Neutrophil (primary cell): Measurements from ENCODE around the gene KRT8.

ENCODE experiments used
- H3K27ac ChIP-seq: fragments of 200-600 bp; sonication (generic); 2 replicates; pipeline ENCODE4 v1.5.1; 2016; ENCODE audit warnings: mild to moderate bottlenecking, moderate library complexity
- H3K27me3 ChIP-seq: fragments of 200-600 bp; sonication (generic); 2 replicates; pipeline ENCODE4 v1.6.0; 2016; ENCODE audit warnings: mild to moderate bottlenecking
- H3K36me3 ChIP-seq: fragments of 200-600 bp; sonication (generic); 2 replicates; pipeline ENCODE4 v1.5.1; 2017
- H3K4me1 ChIP-seq, 2 experiments: fragments of 200-600 bp in 1 of 2; sonication (generic) in 1 of 2; 1 replicate in 1 of 2; 2 replicates in 1 of 2; pipeline versions ENCODE4 v1.5.1 to v1.6.1; 2013 to 2016; ENCODE audit warnings: low read depth in 1 of 2, low read length in 1 of 2, mild to moderate bottlenecking in 1 of 2, moderate library complexity in 1 of 2; ENCODE audit not compliant: control insufficient read depth in 1 of 2, insufficient read depth in 1 of 2
- H3K4me3 ChIP-seq, 2 experiments: fragments of 200-600 bp in 1 of 2; sonication (generic) in 1 of 2; 1 replicate in 1 of 2; 2 replicates in 1 of 2; pipeline ENCODE4 v1.5.1; 2013 to 2016; ENCODE audit warnings: low read depth in 1 of 2, low read length in 1 of 2, mild to moderate bottlenecking in 1 of 2, moderate library complexity in 1 of 2
- H3K9me3 ChIP-seq: fragments of 200-600 bp; sonication (generic); 2 replicates; pipeline ENCODE4 v1.5.1; 2016
- CTCF ChIP-seq: fragments of 200-600 bp; sonication (generic); IDR thresholded peaks from 2 replicates; pipeline ENCODE4 v1.5.1; 2016; ENCODE audit warnings: antibody characterized with exemption

The KRT8 gene

GRCh38 chr12:52896190-52897100, 8.4 kb downstream of the KRT8 start:
- H3K36me3 ChIP-seq = no peaks in the 10 kb centered on the region
- H3K9me3 ChIP-seq = no peaks in the 10 kb centered on the region
- no peaks in the 10 kb centered on the region for H3K4me1 ChIP-seq
- no peak overlapping the region for H3K4me3 ChIP-seq
- H3K27ac ChIP-seq = no peak overlapping the region
- TF ChIP-seq CTCF = no peak
- H3K27me3 ChIP-seq = no peaks in the 10 kb centered on the region

- no peaks in the 10 kb centered on the region for H3K36me3 ChIP-seq
- H3K27ac ChIP-seq = no peak overlapping the region
- no peaks in the 10 kb centered on the region for H3K27me3 ChIP-seq
- no peaks in the 10 kb centered on the region for H3K4me1 ChIP-seq
- TF ChIP-seq CTCF = no peak
- no peaks in the 10 kb centered on the region for H3K9me3 ChIP-seq
- H3K4me3 ChIP-seq = no peak overlapping the region
These were observed 9.1 kb downstream of the KRT8 start for GRCh38 chr12:52895726-52896189.

GRCh38 chr12:52892974-52893373, 11.9 kb downstream of the KRT8 start:
- H3K4me3 ChIP-seq = no peak overlapping the region
- H3K9me3 ChIP-seq = no peaks in the 10 kb centered on the region
- H3K36me3 ChIP-seq = no peaks in the 10 kb centered on the region
- no peaks in the 10 kb centered on the region for H3K4me1 ChIP-seq
- no peaks in the 10 kb centered on the region for H3K27me3 ChIP-seq
- TF ChIP-seq CTCF = no peak
- no peak overlapping the region for H3K27ac ChIP-seq

- no peaks in the 10 kb centered on the region for H3K4me1 ChIP-seq
- no peaks in the 10 kb centered on the region for H3K27me3 ChIP-seq
- H3K4me3 ChIP-seq = no peak overlapping the region
- H3K36me3 ChIP-seq = no peaks in the 10 kb centered on the region
- H3K27ac ChIP-seq = no peak overlapping the region
- no peaks in the 10 kb centered on the region for H3K9me3 ChIP-seq
- no peak for TF ChIP-seq CTCF
These were observed 12.5 kb downstream of the KRT8 start for GRCh38 chr12:52892207-52892852.

- no peaks in the 10 kb centered on the region for H3K9me3 ChIP-seq
- H3K4me1 ChIP-seq = no peaks in the 10 kb centered on the region
- no peak overlapping the region for H3K4me3 ChIP-seq
- TF ChIP-seq CTCF = no peak
- no peak overlapping the region for H3K27ac ChIP-seq
- no peaks in the 10 kb centered on the region for H3K27me3 ChIP-seq
- H3K36me3 ChIP-seq = no peaks in the 10 kb centered on the region
These were observed 13.8 kb downstream of the KRT8 start for GRCh38 chr12:52891044-52891443.
